H1 (cell line): ENCODE data around the gene SIX1. TPM values are rescaled to one million over a fixed set of nuclear protein-coding genes. Genes with fewer than 3 reads are reported as not detected.

Source experiments
- CTCF ChIA-PET: fragments of 300-600 bp; sonication (Branson Sonifier 250); formaldehyde crosslinking; loops from one replicate; lab custom pipeline; 2021; ENCODE audit not compliant: partially characterized antibody; lab: Charles Lee
- POLR2A ChIA-PET: fragments of 300-600 bp; sonication (Branson Sonifier 250); formaldehyde crosslinking; loops from one replicate; lab custom pipeline; 2021; ENCODE audit warnings: inconsistent platforms; ENCODE audit not compliant: partially characterized antibody; lab: Charles Lee
- DNase-seq, 2 experiments: peaks; one replicate each; pipeline versions ENCODE4 v3.0.0 to v3.0.0-alpha.2; 2010 to 2022; ENCODE audit warnings: low spot score in 2 of 2, low read depth in 1 of 2, mixed read lengths in 1 of 2
- FAIRE-seq: peaks from 2 replicates; lab custom pipeline; 2011; peaks lifted over from hg19 to GRCh38; lab: Jason Lieb, UNC
- H2AFZ ChIP-seq: 2 replicates; pipeline ENCODE4 v1.8.1; 2012; ENCODE audit warnings: low read length, inconsistent platforms
- H2AK5ac ChIP-seq: 2 replicates; pipeline ENCODE4 v1.6.1; 2013; ENCODE audit warnings: low read depth, low read length
- H2BK120ac ChIP-seq: replicated peaks from 2 replicates; pipeline ENCODE3; 2013; ENCODE audit warnings: low read depth, low read length, inconsistent platforms
- H2BK12ac ChIP-seq: 2 replicates; pipeline ENCODE4 v1.6.1; 2013; ENCODE audit warnings: low read depth, low read length
- H2BK15ac ChIP-seq: 2 replicates; pipeline ENCODE4 v1.6.1; 2013; ENCODE audit warnings: low read length
- H2BK20ac ChIP-seq: 2 replicates; pipeline ENCODE4 v1.6.1; 2013; ENCODE audit warnings: low read length
- H2BK5ac ChIP-seq: 2 replicates; pipeline ENCODE4 v1.6.1; 2013; ENCODE audit warnings: low read depth, low read length
- H3K14ac ChIP-seq: 2 replicates; pipeline ENCODE4 v1.6.1; 2013; ENCODE audit warnings: inconsistent platforms; ENCODE audit not compliant: insufficient read length
- H3K18ac ChIP-seq: 2 replicates; pipeline ENCODE4 v1.6.1; 2013; ENCODE audit warnings: low read length; ENCODE audit errors: extremely low read depth
- H3K23ac ChIP-seq: 2 replicates; pipeline ENCODE4 v1.6.1; 2013; ENCODE audit warnings: inconsistent platforms; ENCODE audit not compliant: insufficient read length
- H3K23me2 ChIP-seq: 2 replicates; pipeline ENCODE4 v1.6.1; 2013; ENCODE audit warnings: low read depth, low read length
- H3K27ac ChIP-seq: 2 replicates; pipeline ENCODE4 v1.6.1; 2011; ENCODE audit warnings: low read depth, low read length, inconsistent platforms
- H3K27me3 ChIP-seq, 4 experiments: replicated peaks in 1 of 4; 1 replicate in 1 of 4; 2 replicates in 3 of 4; pipeline versions ENCODE4 v1.6.1 to v1.8.1; 2011 to 2013; ENCODE audit warnings: low read length in 3 of 4, mild to moderate bottlenecking in 3 of 4, inconsistent platforms in 2 of 4, mixed read lengths in 2 of 4, moderate library complexity in 1 of 4; ENCODE audit not compliant: control insufficient read depth in 3 of 4, insufficient read depth in 3 of 4; ENCODE audit errors: extremely low read depth in 1 of 4
- H3K36me3 ChIP-seq, 4 experiments: 2 replicates each; pipeline versions ENCODE4 v1.6.1 to v1.8.1; 2011 to 2013; ENCODE audit warnings: mild to moderate bottlenecking in 4 of 4, low read length in 3 of 4, moderate library complexity in 2 of 4, control low read depth in 1 of 4, inconsistent platforms in 1 of 4; ENCODE audit not compliant: insufficient read depth in 4 of 4, control insufficient read depth in 2 of 4
- H3K4ac ChIP-seq: replicated peaks from 2 replicates; pipeline ENCODE3; 2013; ENCODE audit warnings: low read length, low read depth, mixed read lengths, inconsistent platforms; ENCODE audit not compliant: insufficient read length
- H3K4me1 ChIP-seq, 4 experiments: replicated peaks in 1 of 4; 1 replicate in 1 of 4; 2 replicates in 3 of 4; pipeline versions ENCODE4 v1.6.1 to v1.8.1; 2011 to 2013; ENCODE audit warnings: low read length in 3 of 4, inconsistent platforms in 2 of 4, mixed read lengths in 1 of 4; ENCODE audit not compliant: insufficient read depth in 4 of 4, control insufficient read depth in 3 of 4
- H3K4me2 ChIP-seq, 2 experiments: 2 replicates each; pipeline versions ENCODE4 v1.6.1 to v1.8.1; 2011 to 2013; ENCODE audit warnings: low read depth in 2 of 2, low read length in 2 of 2, control low read depth in 1 of 2, inconsistent platforms in 1 of 2, mild to moderate bottlenecking in 1 of 2; ENCODE audit not compliant: insufficient read depth in 1 of 2
- H3K4me3 ChIP-seq, 4 experiments: fragments of 200-600, 300-600 bp in 1 of 4; sonication (generic), shearing (Covaris generic), sonication (Bioruptor Twin) in 1 of 4; 2 replicates each; pipeline versions ENCODE4 v1.5.1 to v1.8.1; 2011 to 2016; ENCODE audit warnings: low read length in 4 of 4, low read depth in 3 of 4, control low read depth in 2 of 4, inconsistent platforms in 2 of 4, mild to moderate bottlenecking in 2 of 4, mixed read lengths in 1 of 4, moderate library complexity in 1 of 4; ENCODE audit not compliant: insufficient read depth in 2 of 4; ENCODE audit errors: extremely low read depth in 1 of 4
- H3K56ac ChIP-seq: replicated peaks from 2 replicates; pipeline ENCODE3; 2013; ENCODE audit warnings: low read depth, mild to moderate bottlenecking, mixed read lengths, low read length, inconsistent platforms; ENCODE audit not compliant: insufficient read length
- H3K79me1 ChIP-seq: 2 replicates; pipeline ENCODE4 v1.6.1; 2013; ENCODE audit warnings: low read depth, low read length, control low read depth
- H3K79me2 ChIP-seq, 2 experiments: 2 replicates each; pipeline versions ENCODE4 v1.6.1 to v1.8.1; 2012 to 2013; ENCODE audit warnings: low read length in 2 of 2, mild to moderate bottlenecking in 2 of 2, inconsistent platforms in 1 of 2; ENCODE audit not compliant: insufficient read depth in 2 of 2, control insufficient read depth in 1 of 2
- H3K9ac ChIP-seq, 4 experiments: replicated peaks in 1 of 4; 1 replicate in 1 of 4; 2 replicates in 3 of 4; pipeline versions ENCODE4 v1.6.1 to v1.8.1; 2011 to 2013; ENCODE audit warnings: low read depth in 3 of 4, low read length in 3 of 4, control low read depth in 2 of 4, mild to moderate bottlenecking in 2 of 4, moderate library complexity in 2 of 4, inconsistent platforms in 1 of 4; ENCODE audit errors: extremely low read depth in 1 of 4
- H3K9me3 ChIP-seq, 2 experiments: 2 replicates each; pipeline versions ENCODE4 v1.6.1 to v1.8.1; 2012 to 2013; ENCODE audit warnings: mild to moderate bottlenecking in 2 of 2, moderate library complexity in 2 of 2, control low read depth in 1 of 2, inconsistent platforms in 1 of 2, low read depth in 1 of 2, low read length in 1 of 2, mixed read lengths in 1 of 2; ENCODE audit not compliant: insufficient read depth in 2 of 2
- H4K20me1 ChIP-seq, 2 experiments: replicated peaks in 1 of 2; 2 replicates each; pipeline versions ENCODE3 to v1.8.1; 2011 to 2013; ENCODE audit warnings: inconsistent platforms in 2 of 2, low read length in 2 of 2, mild to moderate bottlenecking in 1 of 2; ENCODE audit not compliant: insufficient read depth in 2 of 2, control insufficient read depth in 1 of 2
- H4K5ac ChIP-seq: 2 replicates; pipeline ENCODE4 v1.6.1; 2013; ENCODE audit warnings: low read length, low read depth, mixed read lengths, inconsistent platforms; ENCODE audit not compliant: insufficient read length
- H4K8ac ChIP-seq: 2 replicates; pipeline ENCODE4 v1.8.0; 2013; ENCODE audit warnings: mild to moderate bottlenecking, moderate library complexity, low read length, inconsistent platforms; ENCODE audit not compliant: insufficient read depth; ENCODE audit errors: extremely low read depth
- H4K91ac ChIP-seq: replicated peaks from 2 replicates; pipeline ENCODE3; 2013; ENCODE audit warnings: low read length, mixed read lengths, inconsistent platforms; ENCODE audit not compliant: insufficient read length
- WGBS, 2 experiments: shearing (Covaris generic) in 1 of 2; methylation state at CpG; one replicate each; pipeline versions ENCODE4 v1.1.6 to v1.1.7; 2013 to 2015; ENCODE audit warnings: low lambda C conversion rate in 2 of 2, mixed read lengths in 2 of 2, inconsistent platforms in 1 of 2, low coverage in 1 of 2, missing lambda C conversion rate in 1 of 2; ENCODE audit not compliant: insufficient replicate concordance in 2 of 2, insufficient coverage in 1 of 2, insufficient read length in 1 of 2; ENCODE audit errors: extremely low coverage in 1 of 2, missing lambda C conversion rate in 1 of 2; 5-methylcytosine and 5-hydroxymethylcytosine counted together
- polyA plus RNA-seq, 7 experiments: library from polyadenylated mRNA; depleted of rRNA in 3 of 7; stranded (reverse) in 5 of 7; unstranded in 2 of 7; fragments of >200 nt in 5 of 7; fragments of 200-250 nt in 2 of 7; gene quantifications; 1 replicate in 5 of 7; 2 replicates in 1 of 7; 4 replicates in 1 of 7; pipeline versions ENCODE4 v1.2.1 to v1.2.3, GENCODE V29; 2011 to 2013; ENCODE audit warnings: missing spikeins in 2 of 7, mixed read lengths in 2 of 7
- total RNA-seq: library from RNA; stranded (reverse); fragmentation: NEBNext Ultra II Directional; extraction: Animal tissue kit (Norgen Biotek cat#: 25700); gene quantifications from 2 replicates; pipeline ENCODE4 v1.2.1, GENCODE V29; 2021

Gene SIX1
- total and polyA plus RNA-seq, 2 of the 8 experiments (the other 6 are each of a cell fraction or from before 2014, with no cell fraction given), result 0.03 to 0.69 TPM

- no peak overlapping the region for H3K23ac ChIP-seq
- H3K23me2 ChIP-seq, result peaks cover 12% of the 10 kb centered on the region; the same call in 1 of the 2 replicates
- H2BK120ac ChIP-seq, result no peak overlapping the region
- DNase-seq (no peak), FAIRE-seq (peak; percentile 78)
- 0 out of 2 replicates have a peak overlapping the region, but pooled peaks have one; percentile 46 for H2BK15ac ChIP-seq
- peak overlapping the region in 1 of 4 experiments; percentile 52; a peak in 5 of 8 replicates for H3K4me3 ChIP-seq
- H3K79me1 ChIP-seq, result no peaks in the 10 kb centered on the region
- H2BK20ac ChIP-seq, result no peak overlapping the region
- no peak overlapping the region for H4K91ac ChIP-seq
- ChIA-PET POLR2A (interaction anchor here (1.5 to 6.5 kb wide), 2 partner anchors 8 to 14 kb away, joined by 8 to 55 read pairs; partner anchors contain the start of gene SIX1), CTCF (interaction anchor here (1.4 to 5.9 kb wide), 4 partner anchors 12 to 612 kb away, joined by 3 to 34 read pairs (median 8); no protein-coding TSS in a partner anchor)
- no peak overlapping the region for H3K56ac ChIP-seq
- no peak overlapping the region for H2AFZ ChIP-seq
- H3K36me3 ChIP-seq, result no peaks in the 10 kb centered on the region; a peak in 1 of 8 replicates
- H4K8ac ChIP-seq, result no peak overlapping the region
- H4K20me1 ChIP-seq, result peaks cover 5 to 9% of the 10 kb centered on the region in 2 experiments
- H3K4me1 ChIP-seq, result peaks cover 17 to 37% (median 21%) of the 10 kb centered on the region in 4 experiments
- H3K27me3 ChIP-seq, result peaks cover 57 to 98% (median 78%) of the 10 kb centered on the region in 4 experiments
- WGBS, 2 experiments, result 4% methylated on average over 24 of the region's 24 CpGs; no CpG with 5 or more reads in 1 of the 2 experiments
- peak overlapping the region; percentile 35; the same call in 1 of the 2 replicates for H2BK5ac ChIP-seq
- H3K9me3 ChIP-seq, result no peaks in the 10 kb centered on the region
- no peak overlapping the region for H2AK5ac ChIP-seq
- no peak overlapping the region for H4K5ac ChIP-seq
- no peak overlapping the region for H3K4ac ChIP-seq
- no peak overlapping the region for H3K27ac ChIP-seq
- H3K79me2 ChIP-seq, result no peaks in the 10 kb centered on the region
- peak overlapping the region; percentile 75; the same call in 1 of the 2 replicates for H2BK12ac ChIP-seq
- 0 out of 7 replicates have a peak overlapping the region, but pooled peaks of 1 of the 4 experiments have one; percentile 16 for H3K9ac ChIP-seq
- H3K18ac ChIP-seq, result peak overlapping the region; percentile 80; the same call in 1 of the 2 replicates
- H3K14ac ChIP-seq, result no peak overlapping the region
- H3K4me2 ChIP-seq, result peak overlapping the region; percentile 71 to 73
Measured at GRCh38 chr14:60640859-60641741, 8.2 kb downstream of the SIX1 start.
